NCI-H1436 treated with DMSO at 0.1 percent for 48 hours (cell line): Measurements from ENCODE around the gene TGFA.
"Not testable (repeated sequence)": the region's sequence is repeated elsewhere in the genome, so short reads cannot be mapped to it uniquely, and the experiment has no call there.

ENCODE experiments used
- DNase-seq: peaks from one replicate; lab custom pipeline; 2025; lab: John Stamatoyannopoulos, UW

TGFA gene

DNA sequence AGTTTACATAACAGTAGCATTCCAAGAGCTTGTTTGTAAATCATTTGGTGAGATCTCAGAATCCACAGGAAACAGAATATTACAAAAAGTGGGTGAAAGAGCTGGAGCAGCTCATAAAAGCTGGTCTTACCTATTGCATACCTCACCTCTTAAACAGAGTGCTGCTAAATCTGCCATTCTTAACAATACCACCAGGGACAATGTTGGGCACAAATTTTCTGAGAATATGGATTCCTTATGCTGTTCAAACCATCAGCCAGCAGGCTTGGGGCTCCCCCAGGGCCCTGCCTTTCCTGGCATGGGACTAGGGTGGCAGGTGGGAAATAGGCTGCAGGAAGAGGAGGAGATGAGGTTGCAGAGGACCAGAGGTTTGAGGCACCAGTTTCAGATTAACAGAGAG lies 55.6 kb downstream of the TGFA start:
- DNase-seq: no peak

- DNase-seq: no peak
These were observed 56.8 kb downstream of the TGFA start for GRCh38 chr2:70496819-70497218.

- DNase-seq: no peak
These were observed 59.2 kb downstream of the TGFA start for GRCh38 chr2:70494293-70494886.

- DNase-seq: no peak
These were observed 63.2 kb downstream of the TGFA start for GRCh38 chr2:70490381-70490780.

DNA sequence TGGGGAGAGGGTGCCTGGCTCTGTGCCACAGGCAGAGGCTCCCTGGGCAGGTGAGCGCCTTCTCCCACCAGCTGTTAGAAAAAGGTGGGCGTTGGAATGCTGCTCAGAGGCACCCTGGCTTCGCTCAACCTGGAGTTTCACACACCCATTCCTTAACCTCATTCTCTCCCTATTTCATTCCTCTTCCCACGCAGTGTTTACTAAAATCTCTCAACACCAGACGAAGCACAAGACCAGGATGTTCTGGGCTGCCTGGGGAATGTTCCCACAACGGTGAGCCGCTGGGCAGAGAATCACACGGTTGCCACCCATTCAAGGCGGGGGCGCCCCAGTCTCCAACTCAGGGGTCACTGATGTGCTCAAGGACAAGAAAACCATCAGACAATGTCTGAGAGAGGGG lies 64.5 kb downstream of the TGFA start:
- no peak for DNase-seq

GRCh38 chr2:70484086-70484485 lies 69.5 kb downstream of the TGFA start:
- DNase-seq: no peak

- no peak for DNase-seq
These were observed 71.2 kb downstream of the TGFA start for GRCh38 chr2:70482401-70482800.

DNA sequence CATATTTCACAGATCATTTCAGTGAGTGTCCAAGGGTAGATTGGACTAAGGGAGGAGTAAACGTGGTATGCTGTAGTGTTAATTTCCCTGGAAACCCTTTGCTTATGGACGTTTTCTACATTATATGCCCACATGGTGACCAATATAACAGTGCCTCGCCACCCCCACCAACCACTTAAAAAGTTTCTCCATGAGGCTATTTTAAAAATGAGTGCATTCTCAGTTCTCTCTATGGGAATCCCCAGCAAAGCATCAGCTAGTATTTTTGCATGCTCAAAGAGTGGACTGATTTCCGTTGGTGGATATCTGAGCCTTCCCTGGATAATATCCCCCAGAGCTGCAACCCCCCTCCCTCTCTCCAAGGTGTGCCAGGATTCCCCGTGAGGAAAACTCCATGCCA lies 73.2 kb downstream of the TGFA start:
- no peak for DNase-seq

GRCh38 chr2:70479816-70480215 lies 73.8 kb downstream of the TGFA start:
- DNase-seq: no peak

GRCh38 chr2:70477441-70477844 lies 76.2 kb downstream of the TGFA start:
- DNase-seq: no peak

DNA sequence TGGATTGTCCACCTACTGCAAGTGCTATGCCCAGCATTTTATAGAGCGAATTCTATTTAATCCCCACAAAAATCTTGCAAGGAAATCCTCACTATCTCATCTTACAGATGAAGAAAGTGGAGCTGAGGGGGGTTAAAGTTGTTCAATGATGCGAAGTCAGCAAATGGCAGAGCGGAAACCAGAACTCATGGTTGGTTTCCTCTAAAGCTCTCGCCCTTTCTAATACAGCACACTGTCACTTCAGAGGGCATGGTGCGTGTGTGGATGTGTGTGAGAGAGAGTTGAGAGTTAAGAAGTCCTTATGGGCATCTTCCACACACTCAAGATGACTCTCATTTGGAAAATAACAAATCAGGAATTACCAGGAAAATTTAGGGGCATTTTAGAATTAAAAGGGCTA lies 78.4 kb downstream of the TGFA start:
- no peak for DNase-seq

DNA sequence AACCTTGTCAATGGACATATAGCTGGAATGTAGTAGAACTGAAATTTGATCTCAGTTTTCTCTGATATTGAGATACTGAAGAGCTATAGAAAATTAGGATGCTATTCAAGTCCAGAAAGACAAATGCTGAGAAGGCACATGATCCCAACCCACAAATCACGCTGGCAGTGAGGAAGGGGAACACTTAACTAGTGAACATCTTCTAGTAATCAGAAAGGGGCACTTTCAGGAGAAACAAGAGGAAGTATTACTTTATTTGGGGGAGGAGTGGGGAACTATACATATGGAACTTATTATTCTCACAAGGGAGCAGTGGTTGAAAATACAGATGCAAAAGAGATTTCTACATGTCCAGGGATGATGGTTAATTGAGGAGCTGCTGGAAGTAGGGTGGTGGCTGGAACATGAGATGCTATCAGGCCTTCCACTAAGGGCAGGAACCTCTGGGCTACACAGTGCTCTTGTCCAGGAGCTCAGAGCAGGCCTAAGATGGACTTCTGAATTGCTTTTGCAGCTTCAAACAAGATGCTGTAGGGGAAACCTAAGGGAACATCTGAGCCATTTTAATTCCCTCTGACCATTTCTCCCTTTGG lies 79.3 kb downstream of the TGFA start:
- DNase-seq: no peak

DNA sequence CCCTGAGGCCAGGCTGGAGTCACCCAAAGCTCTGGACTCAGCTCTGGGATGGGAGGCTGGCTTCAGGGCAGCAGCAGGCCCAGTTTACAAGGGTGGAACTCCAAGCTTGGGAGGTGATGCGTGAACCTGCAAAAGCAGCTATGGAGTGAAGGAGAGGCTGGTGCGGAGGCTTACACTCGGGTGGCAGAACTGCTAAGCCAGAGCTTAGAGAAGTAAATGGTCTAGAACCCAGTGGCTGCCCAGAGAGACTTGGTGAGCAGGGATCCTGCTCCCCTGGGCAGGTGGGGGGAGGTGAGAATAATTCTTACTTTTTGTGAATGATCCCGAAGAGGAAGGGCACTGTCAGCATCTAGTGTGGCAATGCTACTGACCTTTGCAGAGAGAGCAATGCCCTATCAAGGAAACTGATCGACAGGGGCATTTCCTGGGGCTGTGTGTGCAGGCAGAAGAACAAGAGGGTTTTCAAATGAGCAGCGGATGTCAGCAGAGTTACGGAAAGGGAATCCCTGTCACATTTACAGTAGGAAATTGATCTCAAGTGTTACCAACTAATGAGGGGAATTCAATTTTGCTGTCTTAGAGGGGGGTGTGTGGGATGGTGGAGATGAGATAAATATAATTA lies 80.4 kb downstream of the TGFA start:
- no peak for DNase-seq

DNA sequence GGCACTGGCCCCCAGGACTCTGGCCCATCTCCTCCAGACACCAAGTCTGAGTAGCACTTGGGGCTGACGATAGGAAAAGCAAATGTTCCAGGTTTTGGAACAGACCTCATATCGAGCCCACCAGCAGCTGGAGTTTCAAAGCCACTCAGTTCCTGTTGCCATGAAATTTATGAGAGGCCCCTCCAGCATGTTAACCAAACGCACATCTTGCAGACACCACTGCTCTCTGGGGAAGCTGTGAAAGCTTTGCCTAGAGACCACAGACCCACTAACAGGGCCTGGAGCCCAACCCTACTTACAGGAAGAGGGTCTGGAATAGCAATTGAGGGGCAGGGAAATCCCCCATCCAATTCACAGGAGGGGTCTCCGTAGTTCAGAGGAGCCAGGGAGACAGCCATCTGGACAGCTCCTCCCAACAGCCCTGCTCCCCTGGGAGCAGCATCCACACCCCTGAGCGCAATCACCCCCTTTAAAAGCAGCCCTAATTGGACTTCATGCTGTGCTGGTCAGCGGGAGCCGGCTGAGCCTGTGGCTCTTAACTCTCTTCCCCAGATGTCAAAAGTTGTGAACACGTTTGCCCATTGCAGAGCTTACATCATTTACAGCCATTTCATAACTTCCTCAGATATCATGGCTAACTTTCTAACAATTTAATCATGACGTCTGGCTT lies 81.3 kb downstream of the TGFA start:
- DNase-seq: no peak

- no peak for DNase-seq
These were observed 82.5 kb downstream of the TGFA start for GRCh38 chr2:70471129-70471528.

- DNase-seq: no peak
These were observed 83.7 kb downstream of the TGFA start for GRCh38 chr2:70469961-70470360.

GRCh38 chr2:70469435-70469834 lies 84.2 kb downstream of the TGFA start:
- no peak for DNase-seq

- no peak for DNase-seq
These were observed 84.7 kb downstream of the TGFA start for GRCh38 chr2:70468878-70469277.

- DNase-seq: no peak
These were observed 85.5 kb downstream of the TGFA start for GRCh38 chr2:70467831-70468779.

GRCh38 chr2:70467237-70467636 lies 86.4 kb downstream of the TGFA start:
- DNase-seq: no peak

- not testable (repeated sequence) for DNase-seq
These were observed 87.0 kb downstream of the TGFA start for GRCh38 chr2:70466647-70467046.

DNA sequence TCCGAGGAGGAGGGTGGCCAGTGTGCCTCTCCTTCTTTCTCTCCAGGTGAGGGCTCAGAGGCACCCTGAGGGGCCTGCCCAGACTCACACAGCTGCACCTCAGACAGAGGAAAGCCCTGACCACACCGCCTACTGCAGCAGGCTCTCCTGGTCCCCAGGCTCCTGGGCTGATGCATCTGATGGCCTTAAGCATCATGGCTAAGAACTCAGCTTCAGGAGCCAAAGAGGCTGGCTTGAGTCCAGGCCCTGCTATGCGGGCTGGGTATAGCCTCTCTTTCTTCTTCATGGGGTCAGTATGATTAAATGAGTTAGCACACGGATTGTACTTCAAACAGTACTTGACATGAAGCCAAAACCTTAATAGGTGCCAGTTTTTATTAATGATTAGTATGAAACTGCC lies 89.6 kb downstream of the TGFA start:
- no peak for DNase-seq
